GM12865 (cell line): Measurements from ENCODE around the gene NSD1.
"Not testable (repeated sequence)": the region's sequence is repeated elsewhere in the genome, so short reads cannot be mapped to it uniquely, and the experiment has no call there.

Source experiments
- DNase-seq: peaks from one replicate; pipeline ENCODE4 v3.0.0; 2010; ENCODE audit warnings: low read depth
- H3K4me3 ChIP-seq: 2 replicates; pipeline ENCODE4 v1.5.1; 2011; ENCODE audit warnings: mild to moderate bottlenecking, low read depth, low read length, control low read depth
- CTCF ChIP-seq: IDR thresholded peaks from 2 replicates; pipeline ENCODE4 v1.5.1; 2011; ENCODE audit warnings: low read length, control low read depth, low read depth, inconsistent platforms; ENCODE audit not compliant: insufficient read depth; ENCODE audit errors: missing control alignments

The NSD1 gene

GRCh38 chr5:177253252-177253651, 119.7 kb downstream of the NSD1 start:
- TF ChIP-seq CTCF: no peak
- no peak overlapping the region for H3K4me3 ChIP-seq
- no peak for DNase-seq

- H3K4me3 ChIP-seq: no peak overlapping the region
- no peak for TF ChIP-seq CTCF
- no peak for DNase-seq
These were observed 122.7 kb downstream of the NSD1 start for GRCh38 chr5:177256296-177256695.

GRCh38 chr5:177258711-177259110, 125.1 kb downstream of the NSD1 start:
- H3K4me3 ChIP-seq, DNase-seq: not testable (repeated sequence)

GRCh38 chr5:177260961-177261360, 127.4 kb downstream of the NSD1 start:
- TF ChIP-seq CTCF: no peak
- DNase-seq: no peak
- H3K4me3 ChIP-seq: no peak overlapping the region

GRCh38 chr5:177261510-177261909, 127.9 kb downstream of the NSD1 start:
- no peak overlapping the region for H3K4me3 ChIP-seq
- no peak for DNase-seq
- no peak for TF ChIP-seq CTCF

- DNase-seq: no peak
- no peak for TF ChIP-seq CTCF
- no peak overlapping the region for H3K4me3 ChIP-seq
These were observed 130.6 kb downstream of the NSD1 start for GRCh38 chr5:177264178-177264577.

GRCh38 chr5:177265395-177265794, 131.8 kb downstream of the NSD1 start:
- no peak for TF ChIP-seq CTCF

More at GRCh38 chr5:177265395-177265794, 131.8 kb downstream of the NSD1 start:
- no peak for DNase-seq
- no peak overlapping the region for H3K4me3 ChIP-seq
